Middle frontal gyrus (tissue), 1 donor: ENCODE data around the gene PIGL.
"Not testable (repeated sequence)": the region's sequence is repeated elsewhere in the genome, so short reads cannot be mapped to it uniquely, and the experiment has no call there.

Source experiments
- DNase-seq: peaks from one replicate; pipeline ENCODE4 v3.0.0-alpha.2; 2015; ENCODE audit warnings: low spot score; ENCODE audit errors: extremely low spot score

PIGL gene

GRCh38 chr17:16217002-16217635, at the start of gene PIGL:
Gene PIGL (plus strand): TSS chr17:16217210. CDS start chr17:16217227, 17 bp downstream.
- peak; percentile 83 for DNase-seq

GRCh38 chr17:16171613-16172012, 45.4 kb upstream of the PIGL start:
- no peak for DNase-seq

- no peak for DNase-seq
These were observed 38.2 kb upstream of the PIGL start for GRCh38 chr17:16178836-16179235.

- no peak for DNase-seq
These were observed 35.4 kb upstream of the PIGL start for GRCh38 chr17:16181581-16181980.

- no peak for DNase-seq
These were observed 29.4 kb upstream of the PIGL start for GRCh38 chr17:16187642-16188041.

GRCh38 chr17:16189791-16190348, 27.1 kb upstream of the PIGL start:
- DNase-seq, result no peak

- DNase-seq, result no peak
These were observed 26.2 kb upstream of the PIGL start for GRCh38 chr17:16190703-16191360.

- DNase-seq, result no peak
These were observed 25.4 kb upstream of the PIGL start for GRCh38 chr17:16191604-16192003.

GRCh38 chr17:16194307-16194835, 22.6 kb upstream of the PIGL start:
- not testable (repeated sequence) for DNase-seq

GRCh38 chr17:16197276-16197675, 19.7 kb upstream of the PIGL start:
- no peak for DNase-seq

- DNase-seq, result no peak
These were observed 17.9 kb upstream of the PIGL start for GRCh38 chr17:16199093-16199492.

- not testable (repeated sequence) for DNase-seq
These were observed 15.3 kb upstream of the PIGL start for GRCh38 chr17:16201693-16202131.

- DNase-seq, result not testable (repeated sequence)
These were observed 14.2 kb upstream of the PIGL start for GRCh38 chr17:16202554-16203500.

- DNase-seq, result not testable (repeated sequence)
These were observed 12.2 kb upstream of the PIGL start for GRCh38 chr17:16204763-16205162.

GRCh38 chr17:16211590-16211989, 5.4 kb upstream of the PIGL start:
- DNase-seq, result no peak

GRCh38 chr17:16212793-16213192, 4.2 kb upstream of the PIGL start:
- no peak for DNase-seq

GRCh38 chr17:16214190-16215001, 2.6 kb upstream of the PIGL start:
- DNase-seq, result peak; percentile 24

- no peak for DNase-seq
These were observed 2.1 kb upstream of the PIGL start for GRCh38 chr17:16215002-16215272.

GRCh38 chr17:16215273-16215964, 1.6 kb upstream of the PIGL start, which contains the start of gene NCOR1:
Gene NCOR1 (minus strand): TSS chr17:16215534. CDS start chr17:16194569, 20,965 bp downstream.
- DNase-seq, result peak; percentile 82

GRCh38 chr17:16215965-16216316, 1.1 kb upstream of the PIGL start:
- no peak for DNase-seq
